GM21825 (cell line): ENCODE data around the gene HCLS1.
"Not testable (repeated sequence)": the region's sequence is repeated elsewhere in the genome, so short reads cannot be mapped to it uniquely, and the experiment has no call there.

Experiments
- ATAC-seq: cut with Tn5 transposase; IDR thresholded peaks from one replicate; pipeline ENCODE4 v1.9.1; 2021; ENCODE audit warnings: mild to moderate bottlenecking, moderate library complexity; ENCODE audit not compliant: unreplicated experiment

The HCLS1 gene

DNA sequence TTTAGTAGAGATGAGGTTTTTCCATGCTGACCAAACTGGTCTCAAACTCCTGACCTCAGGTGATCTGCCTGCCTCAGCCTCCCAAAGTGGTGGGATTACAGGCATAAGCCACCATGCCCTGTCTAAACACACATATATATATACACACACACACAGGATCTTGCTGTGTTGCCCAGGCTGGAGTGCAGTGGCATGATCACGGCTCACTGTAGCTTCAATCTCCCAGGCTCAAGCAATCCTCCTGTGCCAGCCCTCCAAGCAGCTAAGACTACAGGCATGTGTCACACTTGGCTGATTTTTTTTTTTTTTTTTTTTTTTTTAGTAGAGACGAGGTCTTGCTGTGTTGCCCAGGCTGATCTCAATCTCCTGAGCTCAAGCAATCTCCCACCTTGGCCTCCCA is 60.8 kb downstream of the HCLS1 start:
- ATAC-seq = not testable (repeated sequence)

DNA sequence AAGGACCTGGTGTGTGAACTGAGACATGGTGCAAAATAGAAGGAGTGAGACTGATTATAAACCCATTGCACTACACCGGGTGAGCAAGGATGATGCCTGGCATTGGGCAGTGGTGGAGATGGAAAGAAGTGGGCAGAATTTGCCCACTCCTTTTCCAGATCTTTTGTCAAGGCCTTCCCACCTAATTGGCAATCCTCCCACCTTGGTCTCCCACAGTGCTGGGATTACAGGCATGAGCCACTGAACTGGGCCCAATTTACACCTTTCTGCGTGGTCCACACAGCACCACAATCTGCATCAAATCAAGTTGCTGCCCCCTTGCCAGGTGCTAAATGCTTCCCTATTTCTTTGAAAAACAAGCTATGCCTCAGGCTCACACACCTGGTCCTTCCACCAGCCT is 62.1 kb downstream of the HCLS1 start:
- no peak for ATAC-seq

DNA sequence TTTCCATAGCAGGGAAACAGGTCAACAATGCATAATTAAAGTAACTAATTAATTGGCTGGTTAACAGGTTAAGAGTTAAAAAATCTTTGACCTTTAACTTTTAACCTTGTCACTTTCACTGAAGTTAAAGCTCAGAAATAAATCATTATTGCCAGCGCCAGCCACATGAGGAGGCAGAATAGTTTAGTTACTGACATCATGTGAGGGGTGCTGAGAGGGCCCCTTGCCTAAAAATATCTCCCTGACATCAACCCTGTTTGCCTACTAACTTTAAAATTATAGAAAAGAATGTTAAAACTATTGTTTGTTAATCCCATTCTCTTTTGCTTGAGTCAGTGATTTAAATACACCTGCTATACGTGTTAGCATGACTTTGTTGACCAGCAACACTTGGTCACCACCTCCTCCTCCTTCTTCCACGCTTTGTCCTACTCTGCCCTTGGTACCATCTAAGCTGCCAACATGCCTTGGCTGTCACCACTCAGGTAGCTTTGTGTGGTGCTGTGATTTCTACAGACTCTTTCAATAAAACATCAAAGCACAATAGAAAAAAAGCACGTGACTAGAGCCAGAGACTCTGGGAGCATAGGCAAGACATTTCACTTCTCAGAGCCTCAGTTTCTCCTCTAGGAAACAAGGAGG is 64.8 kb downstream of the HCLS1 start:
- no peak for ATAC-seq

DNA sequence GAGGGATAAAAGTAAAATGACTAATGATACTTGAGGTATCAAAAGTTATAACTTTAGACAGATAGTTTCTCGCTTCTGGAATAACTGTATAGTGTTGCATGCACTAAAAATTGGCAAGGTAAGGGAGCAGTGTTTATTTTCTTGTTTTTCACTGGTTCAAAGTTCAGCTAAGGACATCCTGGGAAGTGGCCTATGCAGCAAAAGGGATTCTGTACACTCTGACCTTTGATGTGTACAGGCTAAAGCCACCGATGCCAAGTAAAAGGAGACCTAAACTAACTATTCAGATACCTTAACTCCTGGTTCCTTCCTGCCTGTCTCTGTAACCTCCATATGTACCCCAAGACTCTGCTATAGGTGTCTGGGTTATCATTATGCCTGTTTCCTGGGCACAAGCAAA is 65.9 kb downstream of the HCLS1 start:
- no peak for ATAC-seq

DNA sequence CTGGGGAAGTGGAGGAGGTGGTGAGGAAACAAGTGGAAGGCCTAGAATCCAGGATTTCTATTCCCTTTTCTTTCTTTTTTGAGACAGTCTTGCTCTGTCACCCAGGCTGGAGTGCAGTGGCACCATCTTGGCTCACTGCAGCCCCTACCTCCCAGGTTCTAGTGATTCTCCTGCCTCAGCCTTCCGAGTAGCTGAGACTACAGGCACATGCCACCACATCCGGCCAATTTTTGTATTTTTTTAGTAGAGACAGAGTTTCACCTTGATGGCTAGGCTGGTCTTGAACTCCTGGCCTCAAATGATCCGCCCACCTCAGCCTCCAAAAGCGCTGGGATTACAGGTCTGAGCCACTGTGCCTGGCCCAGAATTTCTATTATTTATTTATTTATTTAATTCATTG is 66.9 kb downstream of the HCLS1 start:
- not testable (repeated sequence) for ATAC-seq

DNA sequence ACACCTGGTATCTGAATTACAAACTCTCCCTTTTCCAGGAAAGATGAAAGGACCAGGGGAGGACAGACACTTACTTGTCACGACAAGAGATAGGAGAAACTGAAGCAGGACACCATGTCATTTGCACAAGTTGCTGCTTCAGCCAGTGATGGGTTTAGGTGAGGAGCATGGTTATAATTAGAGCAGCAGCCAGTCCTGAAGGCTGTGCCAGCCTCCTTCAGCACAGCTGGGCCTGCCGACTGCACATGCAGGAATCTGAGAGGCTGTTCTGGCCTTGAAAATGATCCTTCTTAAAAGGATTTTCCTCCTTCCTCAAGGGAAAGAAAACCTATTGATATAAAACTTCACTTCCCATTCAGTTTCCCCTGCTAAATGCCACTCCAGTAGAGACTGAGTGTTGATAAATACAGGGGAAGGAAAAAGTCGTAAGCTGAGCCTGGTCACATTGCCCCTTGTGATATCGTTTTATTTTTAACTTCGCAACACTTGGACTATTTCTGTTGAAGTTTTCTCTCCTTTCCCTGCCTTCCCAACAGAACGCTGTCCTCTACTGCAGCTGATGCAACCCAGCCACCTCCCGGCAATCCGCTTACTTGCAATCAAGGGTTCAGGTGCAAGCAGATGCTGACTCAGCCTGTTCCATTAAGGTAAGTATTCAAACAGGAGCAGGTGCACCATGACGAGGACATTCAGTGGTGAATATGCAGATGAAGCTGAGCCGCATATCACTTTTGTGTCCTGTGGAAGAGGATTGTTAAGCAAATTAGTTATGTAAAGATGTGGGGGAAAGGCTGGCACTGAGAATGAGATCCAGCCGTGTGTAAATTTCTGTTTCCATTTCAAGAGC is 67.6 kb downstream of the HCLS1 start, which contains the start of gene FBXO40:
Gene FBXO40, plus strand, starts transcription at position 524 of the 847 bp plus-strand sequence. CDS start 27,197 bp downstream, outside the sequence.
- ATAC-seq = peak; percentile 46

DNA sequence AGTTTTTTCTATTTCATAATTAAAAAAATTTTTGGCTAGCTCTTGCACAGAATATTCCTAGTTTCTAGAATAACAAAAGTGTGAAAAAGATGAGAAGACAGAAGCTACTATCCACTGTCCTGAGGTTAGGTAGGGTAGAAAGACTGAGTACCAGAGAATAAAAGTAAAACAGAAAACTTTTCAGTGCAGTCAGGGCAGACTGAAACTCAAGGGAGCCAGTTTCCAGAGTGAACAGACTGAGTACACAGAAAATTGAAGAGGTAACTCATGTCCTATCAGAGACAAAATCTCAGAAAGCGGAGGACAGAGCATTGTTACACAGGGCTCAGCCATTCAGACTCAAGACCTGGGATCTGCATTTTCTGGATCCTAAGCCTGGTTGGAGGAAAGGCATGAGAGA is 76.3 kb downstream of the HCLS1 start:
- ATAC-seq = no peak

DNA sequence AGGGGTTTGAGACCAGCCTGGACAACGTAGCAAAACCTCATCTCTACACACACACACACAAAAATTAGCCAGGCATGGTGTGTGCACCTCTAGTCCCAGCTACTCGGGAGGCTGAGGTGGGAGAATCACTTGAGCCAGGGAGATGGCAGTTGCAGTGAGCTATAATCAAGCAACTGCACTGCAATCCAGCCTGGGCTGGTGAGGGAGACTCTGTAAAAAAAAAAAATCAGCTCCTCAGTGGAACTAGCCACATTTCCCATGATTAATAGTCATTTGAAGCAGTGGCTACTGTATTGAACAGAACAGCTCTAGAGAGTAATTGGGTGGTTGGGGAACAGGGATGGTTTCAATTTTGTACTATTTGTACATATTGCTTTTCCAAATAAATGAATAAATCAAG is 79.0 kb downstream of the HCLS1 start:
- no peak for ATAC-seq
